Measurements from ENCODE around the gene S100A6. TPM values are rescaled to one million over a fixed set of nuclear protein-coding genes. Genes with fewer than 3 reads are reported as not detected.
"Not testable (repeated sequence)": the region's sequence is repeated elsewhere in the genome, so short reads cannot be mapped to it uniquely, and the experiment has no call there.

The S100A6 gene
- total and polyA plus RNA-seq, 2 donors (not counting 1 experiment from before 2014, with no cell fraction given) = 110 to 213 TPM

GRCh38 chr1:153563991-153564390 lies 28.2 kb upstream of the S100A6 start:
- no peaks in the 10 kb centered on the region for H3K9me3 Mint-ChIP-seq (ENCODE audit: insufficient read depth)
- POLR2A ChIA-PET = interaction anchor here (0.9 to 1.2 kb wide), 2 partner anchors 24 to 29 kb away, joined by 3 read pairs; partner anchors contain the start of gene S100A5
- H3K4me2 ChIP-seq (replicated peaks; ENCODE audit: low read depth, low read length, poor library complexity, severe bottlenecking) = no peak overlapping the region
- no peaks in the 10 kb centered on the region for H3K36me3 ChIP-seq (replicated peaks in 1 of 2; ENCODE audit: control extremely low read depth in 1 of 2, control insufficient read depth in 1 of 2, extremely low read depth in 1 of 2, insufficient read depth in 2 of 2, low read length in 1 of 2)
- CTCF ChIA-PET = interaction anchor here (1.0 to 2.8 kb wide), 6 partner anchors 8 to 68 kb away, joined by 3 to 14 read pairs (median 4); partner anchors contain the start of gene S100A5
- TF ChIP-seq EZH2 (IDR thresholded peaks at IDR 0.05; ENCODE audit: borderline replicate concordance, insufficient read depth, low read depth, low read length, poor library complexity, severe bottlenecking) = no peak
- TF ChIP-seq, protein P1, sequence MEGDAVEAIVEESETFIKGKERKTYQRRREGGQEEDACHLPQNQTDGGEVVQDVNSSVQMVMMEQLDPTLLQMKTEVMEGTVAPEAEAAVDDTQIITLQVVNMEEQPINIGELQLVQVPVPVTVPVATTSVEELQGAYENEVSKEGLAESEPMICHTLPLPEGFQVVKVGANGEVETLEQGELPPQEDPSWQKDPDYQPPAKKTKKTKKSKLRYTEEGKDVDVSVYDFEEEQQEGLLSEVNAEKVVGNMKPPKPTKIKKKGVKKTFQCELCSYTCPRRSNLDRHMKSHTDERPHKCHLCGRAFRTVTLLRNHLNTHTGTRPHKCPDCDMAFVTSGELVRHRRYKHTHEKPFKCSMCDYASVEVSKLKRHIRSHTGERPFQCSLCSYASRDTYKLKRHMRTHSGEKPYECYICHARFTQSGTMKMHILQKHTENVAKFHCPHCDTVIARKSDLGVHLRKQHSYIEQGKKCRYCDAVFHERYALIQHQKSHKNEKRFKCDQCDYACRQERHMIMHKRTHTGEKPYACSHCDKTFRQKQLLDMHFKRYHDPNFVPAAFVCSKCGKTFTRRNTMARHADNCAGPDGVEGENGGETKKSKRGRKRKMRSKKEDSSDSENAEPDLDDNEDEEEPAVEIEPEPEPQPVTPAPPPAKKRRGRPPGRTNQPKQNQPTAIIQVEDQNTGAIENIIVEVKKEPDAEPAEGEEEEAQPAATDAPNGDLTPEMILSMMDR (IDR thresholded peaks at IDR 0.05) = no peak
- H3K27ac ChIP-seq (ENCODE audit: low read length in 2 of 2) = no peak overlapping the region
- no peak overlapping the region for H3K4me3 ChIP-seq (ENCODE audit: control extremely low read depth in 1 of 5, extremely low read depth in 1 of 5, insufficient read depth in 1 of 5, low read depth in 2 of 5, low read length in 4 of 5)
- no peaks in the 10 kb centered on the region for H3K79me2 ChIP-seq (ENCODE audit: control insufficient read depth, insufficient read depth, low read length)
- 100% methylated on average over 5 of the region's 7 CpGs for whole genome bisulfite sequencing (ENCODE audit: insufficient coverage)
- H3K9ac ChIP-seq (ENCODE audit: low read length) = no peak overlapping the region
- H4K20me1 ChIP-seq (ENCODE audit: control insufficient read depth, insufficient read depth, low read length, poor library complexity, severe bottlenecking) = no peaks in the 10 kb centered on the region
- no peak overlapping the region for H3K27ac Mint-ChIP-seq
- intact Hi-C loops (cut with micrococcal nuclease) = loop anchor here (2.0 kb wide), 1 partner anchor 19 kb away; the partner anchor contains the start of gene S100A4
- peaks cover 0 to 2% (median 0%) of the 10 kb centered on the region in 4 experiments for H3K27me3 ChIP-seq (replicated peaks in 1 of 4; ENCODE audit: control extremely low read depth in 1 of 4, control insufficient read depth in 3 of 4, insufficient read depth in 4 of 4, low read length in 3 of 4)
- no peak overlapping the region for H3K4me3 Mint-ChIP-seq
- peaks cover 12 to 28% of the 10 kb centered on the region in 2 donors for H3K4me1 ChIP-seq (ENCODE audit: control insufficient read depth in 2 of 2, insufficient read depth in 2 of 2, low read length in 2 of 2)
- no peak for DNase-seq
- H3K9me3 ChIP-seq (ENCODE audit: control extremely low read depth in 1 of 3, control insufficient read depth in 2 of 3, insufficient read depth in 1 of 3, low read length in 2 of 3) = no peaks in the 10 kb centered on the region
- no peaks in the 10 kb centered on the region for H3K27me3 Mint-ChIP-seq
- peaks cover 28% of the 10 kb centered on the region for H3K4me1 Mint-ChIP-seq
- H2AFZ ChIP-seq (ENCODE audit: insufficient read depth, low read depth, low read length, poor library complexity, severe bottlenecking) = no peak overlapping the region
- no peak for ATAC-seq (ENCODE audit: low read depth)

GRCh38 chr1:153563483-153563901 lies 27.7 kb upstream of the S100A6 start:
- intact Hi-C loops (cut with micrococcal nuclease) = no loop called here
- Histone ChIP-seq H3K79me2 (ENCODE audit: control insufficient read depth, insufficient read depth, low read length) (no peaks in the 10 kb centered on the region), H3K4me2 (replicated peaks; ENCODE audit: low read depth, low read length, poor library complexity, severe bottlenecking) (no peak overlapping the region), H3K27ac (ENCODE audit: low read length in 2 of 2) (no peak overlapping the region), H2AFZ (ENCODE audit: insufficient read depth, low read depth, low read length, poor library complexity, severe bottlenecking) (no peak overlapping the region), H3K9ac (ENCODE audit: low read length) (no peak overlapping the region), H3K4me3 (ENCODE audit: control extremely low read depth in 1 of 5, extremely low read depth in 1 of 5, insufficient read depth in 1 of 5, low read depth in 2 of 5, low read length in 4 of 5) (no peak overlapping the region), H3K4me1 (ENCODE audit: control insufficient read depth in 2 of 2, insufficient read depth in 2 of 2, low read length in 2 of 2) (peaks cover 12 to 24% of the 10 kb centered on the region in 2 donors), H4K20me1 (ENCODE audit: control insufficient read depth, insufficient read depth, low read length, poor library complexity, severe bottlenecking) (no peaks in the 10 kb centered on the region), H3K9me3 (ENCODE audit: control extremely low read depth in 1 of 3, control insufficient read depth in 2 of 3, insufficient read depth in 1 of 3, low read length in 2 of 3) (no peaks in the 10 kb centered on the region), H3K36me3 (replicated peaks in 1 of 2; ENCODE audit: control extremely low read depth in 1 of 2, control insufficient read depth in 1 of 2, extremely low read depth in 1 of 2, insufficient read depth in 2 of 2, low read length in 1 of 2) (no peaks in the 10 kb centered on the region), H3K27me3 (replicated peaks in 1 of 4; ENCODE audit: control extremely low read depth in 1 of 4, control insufficient read depth in 3 of 4, insufficient read depth in 4 of 4, low read length in 3 of 4) (no peaks in the 10 kb centered on the region)
- 97% methylated on average over 4 of the region's 6 CpGs for whole genome bisulfite sequencing (ENCODE audit: insufficient coverage)
- DNase-seq (no peak), ATAC-seq (ENCODE audit: low read depth) (no peak)
- TF ChIP-seq, protein P1 (IDR thresholded peaks at IDR 0.05) = no peak
- TF ChIP-seq EZH2 (IDR thresholded peaks at IDR 0.05; ENCODE audit: borderline replicate concordance, insufficient read depth, low read depth, low read length, poor library complexity, severe bottlenecking) = no peak
- Mint-ChIP-seq H3K27ac (no peak overlapping the region), H3K4me1 (peaks cover 24% of the 10 kb centered on the region), H3K9me3 (ENCODE audit: insufficient read depth) (no peaks in the 10 kb centered on the region), H3K4me3 (no peak overlapping the region), H3K27me3 (no peaks in the 10 kb centered on the region)
- POLR2A ChIA-PET = interaction anchor here (0.9 to 1.2 kb wide), 2 partner anchors 23 to 28 kb away, joined by 3 read pairs; partner anchors contain the start of gene S100A5
- CTCF ChIA-PET = interaction anchor here (1.3 to 2.2 kb wide), 5 partner anchors 9 to 68 kb away, joined by 3 to 14 read pairs (median 4); no protein-coding TSS in a partner anchor

GRCh38 chr1:153562021-153562420 lies 26.2 kb upstream of the S100A6 start:
- H3K36me3 ChIP-seq (replicated peaks in 1 of 2; ENCODE audit: control extremely low read depth in 1 of 2, control insufficient read depth in 1 of 2, extremely low read depth in 1 of 2, insufficient read depth in 2 of 2, low read length in 1 of 2); H3K4me3 Mint-ChIP-seq; intact Hi-C loops (cut with micrococcal nuclease); H3K9me3 ChIP-seq (ENCODE audit: control extremely low read depth in 1 of 3, control insufficient read depth in 2 of 3, insufficient read depth in 1 of 3, low read length in 2 of 3); DNase-seq; H3K9me3 Mint-ChIP-seq (ENCODE audit: insufficient read depth); H3K4me3 ChIP-seq (ENCODE audit: control extremely low read depth in 1 of 5, extremely low read depth in 1 of 5, insufficient read depth in 1 of 5, low read depth in 2 of 5, low read length in 4 of 5); ATAC-seq (ENCODE audit: low read depth); H3K9ac ChIP-seq (ENCODE audit: low read length); H3K27me3 ChIP-seq (replicated peaks in 1 of 4; ENCODE audit: control extremely low read depth in 1 of 4, control insufficient read depth in 3 of 4, insufficient read depth in 4 of 4, low read length in 3 of 4); H3K27me3 Mint-ChIP-seq; POLR2A ChIA-PET; H3K4me2 ChIP-seq (replicated peaks; ENCODE audit: low read depth, low read length, poor library complexity, severe bottlenecking); H3K27ac Mint-ChIP-seq; H3K27ac ChIP-seq (ENCODE audit: low read length in 2 of 2); H4K20me1 ChIP-seq (ENCODE audit: control insufficient read depth, insufficient read depth, low read length, poor library complexity, severe bottlenecking); H2AFZ ChIP-seq (ENCODE audit: insufficient read depth, low read depth, low read length, poor library complexity, severe bottlenecking); H3K79me2 ChIP-seq (ENCODE audit: control insufficient read depth, insufficient read depth, low read length): not testable (repeated sequence)
- 71% methylated on average over 1 of the region's 3 CpGs for WGBS (ENCODE audit: insufficient coverage)
- peaks cover 12 to 19% of the 10 kb centered on the region in 2 donors for H3K4me1 ChIP-seq (ENCODE audit: control insufficient read depth in 2 of 2, insufficient read depth in 2 of 2, low read length in 2 of 2)
- CTCF ChIA-PET = interaction anchor here (1.0 to 2.0 kb wide), 6 partner anchors 10 to 66 kb away, joined by 3 to 5 read pairs (median 4); partner anchors contain the start of gene S100A6
- peaks cover 17% of the 10 kb centered on the region for H3K4me1 Mint-ChIP-seq
